GM12892 (cell line): ENCODE results near the gene TPST1.
"Not testable (repeated sequence)": the region's sequence is repeated elsewhere in the genome, so short reads cannot be mapped to it uniquely, and the experiment has no call there.

Experiments
- POLR2A ChIP-seq: IDR thresholded peaks from 2 replicates; pipeline ENCODE4 v1.6.1; 2011; ENCODE audit warnings: low read depth, low read length, control low read depth
- POLR2AphosphoS5 ChIP-seq: IDR thresholded peaks from 2 replicates; pipeline ENCODE4 v1.6.1; 2011; ENCODE audit warnings: low read depth, low read length, control low read depth
- TAF1 ChIP-seq: IDR thresholded peaks from 2 replicates; pipeline ENCODE4 v1.6.1; 2011; ENCODE audit warnings: low read depth, mild to moderate bottlenecking, control low read depth, low read length, borderline replicate concordance

GRCh38 chr7:66401932-66402331 is 196.8 kb downstream of the TPST1 start:
- not testable (repeated sequence) for TF ChIP-seq TAF1, POLR2AphosphoS5, POLR2A
